HG03575 (cell line): Measurements from ENCODE around the gene COG7.
"Not testable (repeated sequence)": the region's sequence is repeated elsewhere in the genome, so short reads cannot be mapped to it uniquely, and the experiment has no call there.

Experiments
- ATAC-seq: cut with Tn5 transposase; IDR thresholded peaks from one replicate; pipeline ENCODE4 v1.9.1; 2021; ENCODE audit not compliant: unreplicated experiment, insufficient number of reproducible peaks, low FRiP score; ENCODE audit errors: extremely low read depth

The COG7 gene

GRCh38 chr16:23423496-23424049 lies 29.4 kb downstream of the COG7 start:
- ATAC-seq, result no peak

GRCh38 chr16:23420011-23420410 lies 33.0 kb downstream of the COG7 start:
- ATAC-seq, result no peak

DNA sequence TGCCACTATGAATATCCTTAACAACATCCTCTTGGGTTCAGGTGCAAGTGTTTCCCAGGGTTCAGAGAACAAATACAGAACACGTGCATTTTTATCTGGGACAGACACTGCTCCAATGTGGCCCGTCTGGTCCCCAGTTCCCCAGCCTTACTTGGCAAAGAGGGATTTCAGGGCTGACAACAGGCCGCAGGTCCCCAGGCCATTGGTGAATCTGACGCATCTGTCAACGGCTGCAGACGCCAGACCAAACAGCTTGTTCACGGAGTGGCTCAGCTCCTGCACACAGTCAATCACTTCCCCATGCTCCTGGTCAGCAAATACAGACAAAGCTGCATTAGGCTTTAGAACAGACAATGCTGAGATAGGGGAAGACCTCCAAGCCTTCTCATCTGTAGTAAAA lies 36.2 kb downstream of the COG7 start:
- ATAC-seq, result no peak

DNA sequence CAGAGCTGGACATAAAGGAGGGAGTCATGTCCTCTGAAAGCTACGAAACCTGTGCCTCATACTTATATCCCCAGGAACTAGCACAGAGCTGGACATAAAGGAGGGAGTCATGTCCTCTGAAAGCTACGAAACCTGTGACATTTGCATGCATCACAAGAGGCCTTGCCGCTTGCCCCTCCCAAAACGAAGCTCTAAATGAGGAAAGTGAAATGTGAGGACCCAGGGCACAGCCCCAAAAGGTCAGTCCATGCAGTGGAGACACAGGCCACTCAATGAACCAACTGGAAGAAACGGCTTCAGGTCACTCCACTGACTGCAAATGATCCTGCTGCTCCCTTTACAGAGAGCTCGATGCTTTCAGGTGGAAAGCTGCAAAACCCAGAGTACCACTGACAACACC lies 38.3 kb downstream of the COG7 start:
- ATAC-seq, result no peak

GRCh38 chr16:23410176-23410575 lies 42.8 kb downstream of the COG7 start:
- ATAC-seq, result no peak

DNA sequence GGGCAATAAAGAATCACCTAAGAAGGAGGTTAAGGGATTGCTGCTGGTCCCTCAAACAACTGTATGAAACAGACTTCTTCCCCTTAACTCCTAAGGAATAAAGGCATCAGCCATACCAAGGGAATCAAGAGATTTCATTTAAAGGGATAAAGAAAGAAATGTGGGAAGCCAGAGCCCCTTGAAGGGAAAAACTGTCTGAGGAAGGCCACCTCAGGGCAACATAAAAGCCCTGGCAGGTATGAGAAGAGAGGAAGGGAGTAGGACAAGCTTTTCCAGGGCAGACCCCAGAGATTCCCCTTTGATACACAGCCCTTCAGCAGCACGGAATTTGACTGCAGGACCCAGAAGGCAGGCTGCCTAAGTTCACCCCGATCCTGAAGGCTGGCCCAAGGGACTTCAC lies 43.5 kb downstream of the COG7 start:
- no peak for ATAC-seq

DNA sequence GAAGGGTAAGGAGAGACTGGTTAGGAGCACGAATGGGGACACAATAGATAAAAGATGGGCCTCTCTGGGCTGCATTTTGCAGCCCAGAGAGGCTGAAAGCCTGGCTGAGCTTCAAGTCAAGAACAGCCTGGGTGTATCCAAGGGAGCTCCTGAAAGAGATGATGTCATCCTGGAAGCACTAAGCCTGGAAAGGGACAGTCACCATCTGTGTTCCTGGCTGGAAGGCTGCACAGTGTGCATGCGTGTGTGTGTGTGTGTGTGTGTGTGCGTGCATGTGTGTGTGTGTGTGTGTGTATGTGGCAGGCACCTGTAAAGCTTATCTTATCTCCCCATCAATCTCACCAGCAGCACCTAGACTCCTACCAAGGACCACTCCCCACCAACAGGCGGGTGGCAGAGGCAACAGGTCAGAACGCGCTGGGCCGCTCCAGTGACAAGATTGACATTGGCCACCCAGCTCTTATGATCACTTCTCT lies 44.1 kb downstream of the COG7 start:
- ATAC-seq, result no peak

DNA sequence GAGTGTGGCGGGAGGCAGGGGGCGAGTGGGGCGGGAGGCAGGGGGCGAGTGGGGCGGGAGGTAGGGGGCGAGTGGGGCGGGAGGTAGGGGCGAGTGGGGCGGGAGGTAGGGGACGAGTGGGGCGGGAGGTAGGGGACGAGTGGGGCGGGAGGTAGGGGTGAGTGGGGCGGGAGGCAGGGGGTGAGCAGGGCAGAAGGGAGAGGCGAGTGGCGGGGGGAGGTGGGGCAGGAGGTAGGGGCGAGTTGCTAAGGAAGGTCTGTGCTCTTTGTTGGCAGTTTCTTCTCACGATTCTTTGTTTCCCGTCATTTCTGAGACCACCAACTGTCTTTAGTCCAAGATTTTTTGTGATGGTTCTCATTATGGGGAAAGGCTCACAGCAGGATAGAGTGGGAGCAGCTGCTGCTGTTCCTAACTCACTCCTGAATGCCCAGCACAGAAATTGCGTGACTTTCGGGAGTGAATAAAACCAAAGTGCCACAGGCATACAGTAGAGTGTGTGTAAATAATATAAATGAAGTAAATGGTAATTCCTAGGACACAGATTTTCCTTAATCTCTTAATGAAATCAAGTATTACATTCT lies 44.7 kb downstream of the COG7 start:
- ATAC-seq, result no peak

- ATAC-seq, result no peak
Measured at GRCh38 chr16:23407436-23408127, 45.4 kb downstream of the COG7 start.

GRCh38 chr16:23406546-23407240 lies 46.3 kb downstream of the COG7 start:
- ATAC-seq, result no peak

DNA sequence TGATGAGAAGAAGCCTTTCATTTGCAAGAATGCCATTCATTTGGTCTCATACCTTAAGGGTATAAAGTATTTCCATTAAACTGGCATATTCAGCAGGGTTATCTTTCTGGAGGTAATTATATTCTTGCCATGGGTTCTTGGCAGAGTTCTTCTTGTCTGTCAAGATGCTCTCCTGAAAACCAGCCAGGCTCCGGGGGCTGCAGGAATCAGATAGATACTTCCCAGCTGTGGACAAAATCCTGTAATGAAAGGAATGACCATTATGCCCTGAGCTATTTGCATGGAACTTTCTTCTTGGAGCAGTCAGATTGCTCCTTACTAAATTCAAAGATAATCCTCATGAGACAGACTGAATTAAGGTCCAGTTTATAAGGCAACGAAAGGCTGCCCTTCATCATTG lies 47.0 kb downstream of the COG7 start:
- no peak for ATAC-seq

DNA sequence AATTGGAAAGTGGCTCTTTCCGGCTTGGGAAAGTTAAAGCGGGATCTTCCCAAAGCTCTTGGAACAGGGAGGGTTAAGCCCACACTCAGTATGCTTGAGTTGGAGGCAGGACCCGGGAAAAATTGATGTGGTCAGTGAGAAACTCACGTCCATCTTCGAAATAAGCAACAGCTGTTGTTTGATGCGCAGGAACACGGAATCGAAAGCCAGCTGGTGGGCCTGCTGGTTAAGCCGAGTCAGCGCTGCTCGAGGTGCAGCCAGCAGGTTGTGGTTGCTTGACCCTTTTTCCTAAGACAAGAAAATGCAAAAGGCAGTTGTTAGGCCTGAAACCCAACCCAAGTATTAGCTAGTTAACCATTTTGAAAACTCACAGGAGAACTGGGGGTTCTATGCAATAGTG lies 49.4 kb downstream of the COG7 start:
- ATAC-seq, result no peak

GRCh38 chr16:23402100-23402499 lies 50.9 kb downstream of the COG7 start:
- no peak for ATAC-seq

GRCh38 chr16:23401139-23401538 lies 51.9 kb downstream of the COG7 start:
- no peak for ATAC-seq

DNA sequence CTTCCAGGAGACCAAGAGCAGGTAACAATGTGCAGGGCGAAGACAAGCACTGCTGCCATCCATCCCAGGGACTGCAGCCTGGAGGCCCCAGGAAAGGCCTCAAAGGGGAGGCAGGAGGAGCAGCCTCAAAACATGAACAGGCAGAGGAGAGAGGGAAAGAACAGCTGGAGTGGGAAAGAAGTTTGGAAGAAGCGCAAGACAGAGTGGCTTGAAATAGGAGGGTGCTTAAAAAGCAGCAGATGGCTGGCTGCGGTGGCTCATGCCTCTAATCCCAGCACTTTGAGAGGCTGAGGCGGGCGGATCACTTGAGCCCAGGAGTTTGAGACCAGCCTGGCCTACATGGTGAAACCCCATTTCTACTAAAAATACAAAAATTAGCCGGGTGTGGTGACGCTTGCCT lies 52.5 kb downstream of the COG7 start:
- ATAC-seq, result not testable (repeated sequence)

GRCh38 chr16:23398987-23399805 lies 53.8 kb downstream of the COG7 start:
- no peak for ATAC-seq

GRCh38 chr16:23397464-23397863 lies 55.5 kb downstream of the COG7 start:
- no peak for ATAC-seq

DNA sequence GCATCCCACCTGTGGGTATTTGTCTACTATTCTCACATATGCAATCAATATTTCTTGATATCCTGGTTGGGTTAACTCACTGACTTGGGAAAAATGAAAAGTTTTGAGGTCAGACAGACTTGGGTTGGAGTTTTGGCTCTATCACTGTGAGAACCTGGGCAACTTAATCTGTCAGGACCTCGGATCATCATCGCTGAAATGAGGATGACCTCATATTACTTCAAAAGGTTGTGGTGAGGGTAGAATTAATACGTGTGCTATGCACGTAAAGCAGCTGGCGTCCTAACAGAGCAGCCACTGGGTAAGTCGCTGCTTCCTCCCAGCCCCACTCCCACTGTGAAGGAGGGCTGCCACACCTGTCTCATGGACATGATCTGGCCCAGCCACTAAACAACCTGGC lies 57.3 kb downstream of the COG7 start:
- no peak for ATAC-seq

GRCh38 chr16:23394141-23394831 lies 58.7 kb downstream of the COG7 start:
- no peak for ATAC-seq
